Endothelial cell of umbilical vein (primary cell): ENCODE measurements around the gene ANKAR. TPM values are rescaled to one million over a fixed set of nuclear protein-coding genes. Genes with fewer than 3 reads are reported as not detected.
"Not testable (repeated sequence)": the region's sequence is repeated elsewhere in the genome, so short reads cannot be mapped to it uniquely, and the experiment has no call there.

ENCODE experiments used
- BruUV-seq: library from RNA; stranded (reverse); fragments of 400-500 nt; replicated peaks from 2 replicates; lab custom pipeline; 2021; lab: Mats Ljungman, UMichigan
- CTCF ChIA-PET: fragments of 300-600, 350-600 bp; sonication (Branson Sonifier 250); formaldehyde crosslinking; loops from one replicate; lab custom pipeline; 2021; ENCODE audit warnings: antibody characterized with exemption, inconsistent platforms; lab: Charles Lee
- POLR2A ChIA-PET: fragments of 300-600, 350-600 bp; sonication (Branson Sonifier 250); formaldehyde crosslinking; loops from one replicate; lab custom pipeline; 2021; ENCODE audit warnings: antibody characterized with exemption, inconsistent platforms; lab: Charles Lee
- DNase-seq: peaks from one replicate; pipeline ENCODE4 v3.0.0-alpha.2; 2011; ENCODE audit warnings: low read depth, low spot score
- FAIRE-seq: peaks from 2 replicates; lab custom pipeline; 2011; peaks lifted over from hg19 to GRCh38; lab: Jason Lieb, UNC
- H2AFZ ChIP-seq: 2 replicates; pipeline ENCODE4 v1.6.0; 2012; ENCODE audit warnings: low read depth, low read length, control low read depth, inconsistent platforms
- H3K27ac ChIP-seq: 2 replicates; pipeline ENCODE4 v1.5.1; 2011; ENCODE audit warnings: low read depth, mild to moderate bottlenecking, control low read depth, low read length, moderate library complexity; ENCODE audit not compliant: insufficient read depth
- H3K27me3 ChIP-seq, 2 experiments: 2 replicates each; pipeline versions ENCODE4 v1.6.0 to v1.6.1; 2011; ENCODE audit warnings: low read length in 2 of 2, mixed read lengths in 1 of 2; ENCODE audit not compliant: control insufficient read depth in 2 of 2, insufficient read depth in 2 of 2
- H3K36me3 ChIP-seq, 2 experiments: 2 replicates in 1 of 2; 3 replicates in 1 of 2; pipeline ENCODE4 v1.5.1; 2011; ENCODE audit warnings: low read length in 2 of 2, mild to moderate bottlenecking in 1 of 2, moderate library complexity in 1 of 2; ENCODE audit not compliant: control insufficient read depth in 2 of 2, insufficient read depth in 2 of 2; ENCODE audit errors: extremely low read depth in 1 of 2
- H3K4me1 ChIP-seq: 3 replicates; pipeline ENCODE4 v1.5.1; 2011; ENCODE audit warnings: mild to moderate bottlenecking, low read length; ENCODE audit not compliant: control insufficient read depth, insufficient read depth; ENCODE audit errors: extremely low read depth
- H3K4me2 ChIP-seq: 2 replicates; pipeline ENCODE4 v1.6.1; 2011; ENCODE audit warnings: low read length, control low read depth, mixed read lengths; ENCODE audit not compliant: insufficient read depth
- H3K4me3 ChIP-seq, 3 experiments: fragments of 200-600 bp in 1 of 3; sonication (generic), shearing (Covaris generic) in 1 of 3; replicated peaks in 1 of 3; 2 replicates each; pipeline ENCODE4 v1.5.1; 2011 to 2016; ENCODE audit warnings: control low read depth in 3 of 3, low read length in 3 of 3, mild to moderate bottlenecking in 2 of 3, inconsistent platforms in 1 of 3, low read depth in 1 of 3, moderate library complexity in 1 of 3; ENCODE audit not compliant: insufficient read depth in 1 of 3
- H3K79me2 ChIP-seq: 2 replicates; pipeline ENCODE4 v1.6.0; 2012; ENCODE audit warnings: low read length, inconsistent platforms; ENCODE audit not compliant: control insufficient read depth, insufficient read depth
- H3K9ac ChIP-seq: replicated peaks from 2 replicates; pipeline ENCODE3; 2011; ENCODE audit warnings: low read length, control low read depth; ENCODE audit not compliant: insufficient read depth; ENCODE audit errors: extremely low read depth
- H3K9me1 ChIP-seq: replicated peaks from 3 replicates; pipeline ENCODE4 v1.6.0; 2011; ENCODE audit warnings: mild to moderate bottlenecking, low read length; ENCODE audit not compliant: control insufficient read depth, insufficient read depth; ENCODE audit errors: extremely low read depth
- H3K9me3 ChIP-seq: replicated peaks from 2 replicates; pipeline ENCODE4 v1.5.1; 2012; ENCODE audit warnings: low read length, inconsistent platforms; ENCODE audit not compliant: control insufficient read depth, insufficient read depth
- H4K20me1 ChIP-seq: replicated peaks from 2 replicates; pipeline ENCODE3; 2011; ENCODE audit warnings: mild to moderate bottlenecking, low read length; ENCODE audit not compliant: control insufficient read depth, insufficient read depth; ENCODE audit errors: extremely low read depth
- CTCF ChIP-seq, 2 donors: IDR thresholded peaks; 1 replicate in 1 of 2; 2 replicates in 1 of 2; pipeline ENCODE4 v1.5.1; 2011; ENCODE audit warnings: low read length in 2 of 2, mild to moderate bottlenecking in 2 of 2, moderate library complexity in 2 of 2, control low read depth in 1 of 2, inconsistent platforms in 1 of 2, low read depth in 1 of 2; ENCODE audit not compliant: insufficient read depth in 1 of 2; ENCODE audit errors: extremely low read depth in 1 of 2
- EZH2 ChIP-seq: IDR thresholded peaks from 2 replicates; pipeline ENCODE4 v1.6.1; 2012; ENCODE audit warnings: borderline replicate concordance, low read depth, mild to moderate bottlenecking, moderate library complexity, low read length, inconsistent platforms; ENCODE audit not compliant: severe bottlenecking
- FOS ChIP-seq: IDR thresholded peaks from 2 replicates; pipeline ENCODE4 v1.6.1; 2011; ENCODE audit warnings: mild to moderate bottlenecking, low read length, moderate library complexity, borderline replicate concordance; ENCODE audit not compliant: insufficient read depth
- GATA2 ChIP-seq: IDR thresholded peaks from 2 replicates; pipeline ENCODE4 v1.7.0; 2011; ENCODE audit warnings: low read depth, mild to moderate bottlenecking, moderate library complexity, mixed read lengths, low read length; ENCODE audit not compliant: insufficient read length, insufficient read depth
- JUN ChIP-seq: IDR thresholded peaks from 2 replicates; pipeline ENCODE4 v1.6.1; 2011; ENCODE audit warnings: borderline replicate concordance, low read depth; ENCODE audit not compliant: insufficient read length, insufficient read depth
- MYC ChIP-seq: IDR thresholded peaks from one replicate; pipeline ENCODE4 v1.6.1; 2011; ENCODE audit warnings: mild to moderate bottlenecking, low read depth, low read length
- POLR2A ChIP-seq: IDR thresholded peaks from 2 replicates; pipeline ENCODE4 v1.6.1; 2012; ENCODE audit warnings: low read depth, mild to moderate bottlenecking, control low read depth, low read length
- POLR2AphosphoS5 ChIP-seq: IDR thresholded peaks from 2 replicates; pipeline ENCODE4 v1.6.1; 2012; ENCODE audit warnings: low read depth, mild to moderate bottlenecking, control low read depth, low read length, moderate library complexity; ENCODE audit not compliant: insufficient read depth
- dilution Hi-C: fragments of 300-500 bp; cut with MboI; formaldehyde crosslinking; loops from one replicate; pipeline ENCODE4 v1.15.0; 2019; ENCODE audit warnings: low sequenced_read_pairs; ENCODE audit not compliant: extremely low pct_ligation_motif_present
- intact Hi-C: fragments of 100-400 bp; cut with micrococcal nuclease; formaldehyde crosslinking; loops from one replicate; pipeline ENCODE4 v1.10.0; 2022
- polyA plus RNA-seq, 4 experiments: library from polyadenylated mRNA; depleted of rRNA in 3 of 4; stranded (reverse) in 3 of 4; unstranded in 1 of 4; fragments of >200 nt; gene quantifications; 2 replicates each; pipeline versions ENCODE4 v1.2.1 to v1.2.3, GENCODE V29; 2011 to 2012; ENCODE audit warnings: missing spikeins in 1 of 4
- total RNA-seq: library from RNA; stranded (reverse); gene quantifications from 2 replicates; pipeline ENCODE4 v1.2.3, GENCODE V29; 2021
- TF ChIP-seq, protein P1 (sequence below): IDR thresholded peaks from 2 replicates; pipeline ENCODE4 v1.6.1; 2011; ENCODE audit not compliant: insufficient read depth, insufficient read length

ANKAR gene
- total and polyA plus RNA-seq, 2 donors (not counting 3 experiments of a cell fraction or from before 2014, with no cell fraction given) = 1.3 to 4.3 TPM

GRCh38 chr2:189653464-189653863, 21.0 kb upstream of the ANKAR start:
- POLR2A ChIA-PET, dilution Hi-C loops, DNase-seq, H3K36me3 ChIP-seq, H3K4me2 ChIP-seq, H2AFZ ChIP-seq, H3K9ac ChIP-seq, H3K27me3 ChIP-seq, H3K79me2 ChIP-seq, CTCF ChIA-PET, H3K9me1 ChIP-seq, intact Hi-C loops, BruUV-seq, H3K27ac ChIP-seq, H4K20me1 ChIP-seq, FAIRE-seq, H3K4me1 ChIP-seq, H3K4me3 ChIP-seq, H3K9me3 ChIP-seq: not testable (repeated sequence)

DNA sequence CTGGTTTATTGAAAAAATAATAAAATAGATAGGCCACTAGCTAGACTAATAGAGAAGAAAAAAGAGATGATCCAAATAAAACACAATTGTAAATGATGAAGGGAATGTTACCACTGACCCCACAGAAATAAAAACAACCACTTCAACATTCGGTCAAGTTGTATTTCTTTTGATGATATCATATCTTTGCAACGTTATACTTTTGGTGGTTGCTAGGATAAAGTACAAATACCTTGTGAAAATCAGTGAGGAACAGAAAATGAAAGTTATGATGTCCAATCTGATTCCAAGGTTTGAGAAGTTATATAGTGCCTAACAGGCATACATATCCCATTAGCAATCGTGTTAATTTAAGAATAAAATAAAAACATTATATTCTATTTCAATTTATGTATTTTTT, 19.8 kb upstream of the ANKAR start:
- ChIA-PET POLR2A (no interaction called here), CTCF (interaction anchor here (0.6 kb wide), 1 partner anchor 363 kb away, joined by 3 read pairs; no protein-coding TSS in a partner anchor)
- DNase-seq (no peak), FAIRE-seq (no peak)
- dilution Hi-C loops (no loop called here), intact Hi-C loops (no loop called here)
- H4K20me1 ChIP-seq = no peaks in the 10 kb centered on the region
- no TSS peak for BruUV-seq
- H3K4me1 ChIP-seq = no peaks in the 10 kb centered on the region
- no peaks in the 10 kb centered on the region for H3K79me2 ChIP-seq
- H3K9me1 ChIP-seq = no peaks in the 10 kb centered on the region
- H3K4me3 ChIP-seq = no peak overlapping the region
- H3K9ac ChIP-seq = no peak overlapping the region
- no peaks in the 10 kb centered on the region for H3K9me3 ChIP-seq
- no peak overlapping the region for H3K4me2 ChIP-seq
- no peak overlapping the region for H2AFZ ChIP-seq
- H3K36me3 ChIP-seq = no peaks in the 10 kb centered on the region
- H3K27me3 ChIP-seq = peaks cover 0 to 2% of the 10 kb centered on the region in 2 experiments
- TF ChIP-seq POLR2A (no peak), FOS (no peak), MYC (no peak), POLR2AphosphoS5 (no peak), CTCF (IDR thresholded peaks at IDR 0.05; ENCODE audit: extremely low read depth in 1 of 2, insufficient read depth in 1 of 2, low read depth in 1 of 2, low read length in 2 of 2) (no peak), JUN (no peak), GATA2 (no peak), EZH2 (no peak)
- TF ChIP-seq, protein P1, sequence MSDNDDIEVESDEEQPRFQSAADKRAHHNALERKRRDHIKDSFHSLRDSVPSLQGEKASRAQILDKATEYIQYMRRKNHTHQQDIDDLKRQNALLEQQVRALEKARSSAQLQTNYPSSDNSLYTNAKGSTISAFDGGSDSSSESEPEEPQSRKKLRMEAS = no peak
- H3K27ac ChIP-seq = no peak overlapping the region
